HG03095 (cell line): ENCODE results near the gene TMEM178B.

Source experiments
- ATAC-seq: cut with Tn5 transposase; IDR thresholded peaks from one replicate; pipeline ENCODE4 v1.9.1; 2021; ENCODE audit warnings: moderate library complexity; ENCODE audit not compliant: unreplicated experiment

Gene TMEM178B

DNA sequence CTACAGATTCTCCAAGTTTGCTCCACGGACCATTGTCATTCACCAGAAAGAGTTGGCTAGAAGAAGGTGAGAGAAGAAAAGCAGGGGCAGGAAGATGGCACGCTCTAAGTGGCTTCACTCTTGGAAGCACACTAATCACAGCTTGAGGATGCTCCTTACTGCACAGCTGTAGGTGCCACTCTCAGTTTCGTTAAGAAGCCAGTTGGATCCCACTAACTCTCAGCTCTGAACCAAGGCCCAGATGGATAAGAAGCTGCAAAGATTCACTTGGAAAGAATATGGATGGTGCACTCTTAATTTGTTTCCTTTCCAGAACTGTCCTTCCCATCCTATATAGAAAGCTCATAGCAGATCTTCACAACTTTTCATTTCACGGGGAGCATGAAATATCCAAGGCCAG, 382.8 kb downstream of the TMEM178B start:
- no peak for ATAC-seq

DNA sequence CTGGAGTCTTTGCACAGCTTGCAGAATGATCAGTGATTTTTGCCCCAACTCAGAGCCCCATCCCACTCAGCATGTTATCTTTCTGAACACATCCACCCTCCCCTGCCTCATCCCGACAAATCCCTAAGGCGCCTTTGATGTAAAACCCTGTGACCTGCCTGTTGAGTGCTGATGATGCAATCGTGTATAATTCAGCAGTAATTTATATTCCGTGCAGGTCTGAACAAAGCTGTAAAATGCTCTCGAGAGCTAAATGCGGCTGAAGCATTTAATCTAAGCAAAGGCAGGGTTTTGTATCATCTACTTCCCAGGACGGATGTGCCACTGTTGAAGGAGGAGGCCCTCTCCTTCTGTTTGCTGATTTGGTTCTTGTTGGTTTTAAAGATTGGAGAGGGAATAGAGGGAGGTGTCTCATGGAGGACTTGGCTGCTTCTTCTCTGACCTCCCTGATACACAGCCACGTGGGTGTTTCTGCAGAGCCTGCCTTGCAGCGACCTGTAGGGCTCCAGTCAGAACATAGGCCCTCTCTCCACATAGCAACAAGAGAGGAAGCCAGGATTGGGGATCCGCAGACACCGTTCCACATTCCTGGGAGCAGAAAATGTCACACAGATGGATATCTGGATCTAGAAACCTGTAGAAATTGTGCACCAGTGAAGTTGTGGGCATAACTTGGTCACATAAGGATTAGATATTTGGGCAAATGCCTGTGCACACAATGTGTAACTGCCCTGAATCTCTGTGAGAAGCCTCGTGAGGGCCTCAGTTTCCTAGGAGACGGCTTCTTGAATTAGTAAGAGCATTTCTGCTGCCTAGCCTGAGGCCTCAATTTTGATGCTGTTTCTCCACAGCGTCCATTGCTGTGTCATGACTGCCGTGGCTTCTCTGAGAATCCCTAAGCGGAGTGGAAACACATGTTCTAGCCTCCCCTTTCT, 387.2 kb downstream of the TMEM178B start:
- no peak for ATAC-seq

DNA sequence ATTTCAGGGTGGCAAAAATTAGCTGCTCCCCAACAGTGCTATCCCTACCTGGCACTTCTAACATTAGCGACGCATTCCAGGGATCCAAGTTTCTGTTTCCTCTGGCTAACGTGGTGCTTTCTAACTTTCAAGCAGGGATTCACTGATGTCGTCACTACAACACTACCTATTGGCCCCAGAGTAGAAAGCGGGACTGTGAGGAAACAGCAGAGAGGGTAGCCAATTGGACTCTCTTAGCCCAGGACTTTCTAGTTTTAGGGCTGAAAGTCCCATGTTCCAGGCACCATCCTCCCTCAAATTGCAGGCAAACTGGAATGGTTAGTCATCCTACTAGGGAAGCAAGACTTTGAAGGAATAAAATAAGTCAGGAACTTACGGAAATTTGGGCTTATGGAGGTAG, 388.1 kb downstream of the TMEM178B start:
- no peak for ATAC-seq

DNA sequence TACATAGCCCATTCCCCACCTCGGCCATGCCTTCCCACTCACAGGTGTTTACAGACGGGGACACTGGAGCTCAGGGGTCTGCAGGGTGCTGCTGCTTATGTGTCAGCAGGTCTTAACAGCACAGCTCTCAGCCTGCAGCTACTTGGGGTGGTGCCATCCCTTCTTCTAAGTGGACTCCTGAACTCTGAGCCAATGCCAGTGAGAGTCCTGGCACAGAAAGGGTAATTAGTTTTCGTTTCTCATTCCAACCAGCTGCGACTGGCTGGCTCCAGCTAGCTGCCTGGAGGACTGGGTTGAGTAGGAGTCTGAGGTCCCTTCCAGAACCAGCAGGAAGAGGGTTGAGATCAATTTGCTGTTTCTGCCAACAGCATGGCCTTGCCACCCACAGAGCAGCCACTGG, 389.1 kb downstream of the TMEM178B start:
- no peak for ATAC-seq

DNA sequence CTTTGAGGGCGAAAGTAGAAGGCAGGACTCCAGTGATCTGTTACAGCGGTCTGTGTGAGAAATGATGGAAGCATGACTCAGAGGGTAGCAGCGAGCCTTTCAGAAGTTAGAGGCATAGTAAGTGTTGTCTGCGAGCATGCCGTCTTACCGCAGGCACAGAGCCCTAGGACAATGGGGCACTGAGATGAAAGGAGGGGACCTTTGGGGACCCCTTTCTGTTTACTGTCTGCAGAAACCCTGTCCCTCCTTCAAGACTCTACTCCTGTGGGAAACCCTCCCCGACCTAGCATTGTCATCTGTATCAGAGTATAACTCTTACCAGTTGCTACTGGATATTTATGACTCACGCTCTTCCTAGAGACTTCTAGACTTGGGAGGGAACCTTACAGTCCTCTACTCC, 390.1 kb downstream of the TMEM178B start:
- ATAC-seq, result no peak

DNA sequence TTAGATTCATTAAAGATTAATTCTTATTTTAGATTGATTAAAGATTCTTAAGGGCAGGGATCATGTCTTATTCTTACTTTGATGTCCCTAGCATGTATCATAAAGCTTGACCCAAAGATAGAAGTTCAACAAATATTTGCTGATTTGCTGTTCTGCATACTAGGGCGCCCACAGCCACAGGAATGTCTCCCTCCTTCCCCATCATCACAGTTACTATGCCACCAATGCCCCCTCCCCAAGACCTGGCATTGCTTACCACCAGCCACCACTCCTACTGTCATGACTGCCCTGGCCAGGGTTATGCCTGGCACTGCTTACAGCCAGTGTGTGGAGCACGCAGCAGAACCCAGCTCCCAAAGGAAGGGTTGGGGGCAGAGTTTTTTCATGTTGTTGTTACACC, 390.7 kb downstream of the TMEM178B start:
- no peak for ATAC-seq

DNA sequence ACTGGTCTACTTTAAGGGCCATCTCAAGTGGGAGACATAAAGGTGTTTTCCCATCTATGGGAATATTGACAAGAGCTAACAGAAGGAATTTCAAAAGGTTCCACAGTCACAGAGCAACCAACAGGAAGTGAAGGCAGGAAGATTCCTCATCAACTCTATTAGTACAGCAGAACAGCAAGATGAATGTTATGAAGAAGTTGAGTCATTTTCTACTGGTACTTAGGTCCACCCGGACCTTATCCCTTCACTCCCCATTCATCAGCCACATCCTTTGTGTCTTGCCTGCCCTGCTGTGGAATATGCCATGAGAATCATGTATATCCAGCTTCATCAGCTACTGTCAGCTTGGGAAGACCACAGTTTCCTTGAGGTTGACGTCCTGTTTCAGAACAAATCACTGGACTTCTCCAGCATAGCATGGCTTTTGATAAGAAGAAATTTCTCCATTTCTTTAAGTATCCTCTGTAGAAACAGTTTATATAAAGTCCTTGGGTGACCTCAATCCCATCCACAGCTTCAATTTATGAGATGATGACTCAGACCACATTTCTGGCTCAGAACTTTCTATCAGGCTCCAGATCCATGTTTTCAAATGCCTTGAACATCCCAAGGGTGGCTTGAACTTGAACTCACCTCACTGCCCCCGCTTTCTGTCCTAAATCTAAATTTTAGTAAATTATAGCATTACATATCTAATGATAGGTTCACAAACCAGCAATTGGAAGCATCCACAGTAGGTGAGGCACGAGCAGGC, 392.5 kb downstream of the TMEM178B start:
- ATAC-seq, result no peak

DNA sequence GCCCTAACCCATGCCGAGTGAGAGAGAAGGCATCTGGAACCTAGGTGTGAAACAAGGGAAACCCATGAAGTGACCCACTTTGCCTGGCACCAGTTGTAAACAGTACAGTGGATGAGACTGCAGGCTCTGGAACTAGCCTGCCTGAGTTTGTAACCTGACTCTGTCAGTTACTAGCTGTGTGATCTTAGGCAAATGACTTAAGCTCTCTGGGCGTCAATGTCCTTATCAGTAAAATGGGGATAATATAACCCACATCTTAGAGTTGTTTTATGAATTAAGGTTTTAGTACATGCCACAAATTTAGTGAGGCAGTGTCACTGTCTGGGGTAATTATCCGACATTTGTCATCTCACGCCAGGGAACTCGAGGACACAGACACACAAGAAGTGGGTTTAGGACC, 394.5 kb downstream of the TMEM178B start:
- no peak for ATAC-seq

DNA sequence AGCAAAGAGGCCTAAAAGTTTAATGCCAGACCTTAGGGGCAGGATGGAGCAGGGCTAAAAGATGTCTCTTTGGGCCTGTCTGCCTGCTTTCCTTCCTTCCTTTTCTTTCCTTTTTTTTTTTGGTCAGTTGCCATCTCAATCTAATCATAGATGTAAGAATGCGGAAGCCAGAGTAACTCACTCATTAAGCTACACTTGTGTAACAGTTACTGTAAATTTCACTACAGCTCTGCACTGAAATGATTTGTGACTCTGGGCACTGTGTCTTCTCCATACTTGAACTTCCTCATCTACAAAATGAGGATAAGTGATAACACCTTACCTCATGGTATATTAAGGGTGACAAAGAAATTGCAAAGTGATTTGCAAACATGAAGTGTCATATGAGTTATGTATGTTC, 401.8 kb downstream of the TMEM178B start:
- no peak for ATAC-seq

DNA sequence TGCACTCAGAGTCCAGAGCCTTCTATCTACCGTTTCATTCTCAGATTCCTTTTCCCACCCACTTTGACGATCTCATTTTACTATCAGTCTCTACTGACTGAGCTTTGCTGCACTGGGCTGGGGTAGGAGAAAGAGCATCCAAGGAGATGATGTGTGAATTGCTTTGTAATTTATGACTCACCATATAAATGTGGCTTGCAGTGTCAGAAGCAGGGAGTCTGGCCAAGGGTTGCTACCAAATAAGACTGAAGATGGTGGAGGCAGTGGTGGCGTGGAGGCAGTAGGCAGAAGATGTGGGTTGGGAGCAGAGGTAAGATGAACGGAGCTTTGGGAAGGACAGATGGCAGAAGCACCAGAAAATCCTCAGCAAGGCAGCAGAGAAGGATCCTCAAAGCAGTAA, 404.0 kb downstream of the TMEM178B start:
- no peak for ATAC-seq

DNA sequence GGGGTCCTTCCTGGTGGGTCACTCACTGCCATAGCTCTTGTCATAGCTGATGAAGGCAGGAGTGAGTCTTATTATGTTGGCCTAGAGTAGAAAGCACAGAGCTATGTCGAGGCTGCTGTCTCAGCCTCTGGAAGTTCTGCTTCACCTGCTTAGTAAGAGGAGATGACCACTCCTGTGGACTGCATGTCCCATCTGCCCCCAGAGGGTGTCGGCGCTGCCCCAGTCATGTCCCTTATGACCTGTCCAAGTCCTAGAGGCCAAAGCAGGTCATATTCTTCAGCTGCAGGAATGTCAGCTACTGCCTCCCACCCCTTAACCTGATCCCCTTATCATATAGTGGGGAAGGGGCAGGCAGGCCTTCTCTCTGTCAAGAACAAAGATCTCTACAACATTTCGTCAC, 405.0 kb downstream of the TMEM178B start:
- ATAC-seq, result no peak

DNA sequence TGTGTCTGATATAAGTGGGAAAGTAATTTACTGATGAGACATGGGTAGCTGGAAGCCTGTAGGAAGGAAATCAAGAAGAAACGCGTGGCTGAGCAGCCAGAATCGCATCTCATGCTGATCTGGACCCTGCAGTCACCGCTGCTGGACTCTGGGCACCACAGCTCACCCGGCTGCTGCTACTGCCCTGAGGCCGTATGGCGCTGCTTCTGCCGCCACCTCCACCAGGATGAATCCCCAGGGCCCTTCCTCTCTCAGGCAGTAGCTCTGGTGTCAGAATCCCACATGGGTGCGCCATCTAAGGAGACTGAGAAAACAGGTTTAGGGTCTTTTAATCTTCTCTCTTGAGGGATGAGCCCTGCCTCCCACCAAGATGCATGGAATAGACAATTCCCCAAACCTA, 407.1 kb downstream of the TMEM178B start:
- no peak for ATAC-seq

DNA sequence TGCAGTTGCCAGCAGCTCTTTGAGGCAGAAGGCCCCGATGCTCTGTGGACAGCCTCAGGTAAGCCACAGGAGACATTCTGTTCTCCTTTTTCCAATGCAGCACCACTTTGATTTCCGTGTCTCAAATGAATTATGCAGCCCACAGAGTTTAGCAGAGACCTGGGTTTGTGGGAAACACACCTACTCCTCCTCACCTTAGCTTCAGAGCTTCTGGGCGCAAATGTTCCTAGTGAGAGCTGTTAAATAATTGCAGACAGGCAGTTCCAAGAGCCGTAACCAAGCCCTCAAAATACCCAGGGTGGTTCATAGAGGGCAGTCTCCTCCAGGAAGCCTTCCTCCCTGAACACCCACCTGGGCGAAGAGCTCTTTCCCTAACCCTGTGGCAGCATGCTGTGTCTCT, 408.1 kb downstream of the TMEM178B start:
- no peak for ATAC-seq

DNA sequence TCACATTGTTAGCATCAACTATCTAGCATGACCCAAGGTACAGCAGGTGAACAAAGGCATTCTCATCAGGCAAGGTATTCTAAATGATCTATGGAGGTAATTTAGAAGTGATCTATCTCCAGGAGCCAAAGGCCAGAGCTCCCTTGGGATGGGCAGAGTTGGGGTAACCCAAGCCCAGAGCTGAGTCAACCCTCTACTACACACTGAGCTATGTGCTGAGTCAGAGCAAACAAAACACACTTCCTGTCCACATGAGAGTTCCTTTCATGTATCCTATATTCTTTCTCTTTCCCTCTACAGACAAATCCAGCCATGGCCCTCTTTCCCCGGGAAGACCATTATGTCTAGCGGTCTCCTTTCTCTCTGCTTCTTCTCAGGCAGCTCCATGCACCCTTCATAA, 409.2 kb downstream of the TMEM178B start:
- ATAC-seq, result no peak

DNA sequence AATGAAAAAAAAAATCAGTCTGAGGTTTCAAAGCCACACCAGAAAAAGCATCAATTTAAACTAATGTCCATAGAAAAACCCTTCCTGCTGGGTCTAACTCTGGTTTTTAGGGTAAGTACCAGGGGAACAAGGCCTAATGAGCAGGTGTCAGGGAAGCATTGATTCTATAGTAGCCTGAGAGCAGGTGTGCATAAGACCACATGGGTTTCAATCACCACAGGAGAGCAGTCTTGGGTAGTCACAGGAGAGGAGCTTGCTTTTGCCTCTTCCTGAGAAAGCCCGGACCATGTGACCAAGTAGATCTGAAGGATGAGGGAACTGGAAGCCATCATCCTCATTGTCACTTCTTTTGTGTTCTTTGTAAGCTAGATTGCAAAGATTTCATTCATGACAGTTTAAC, 411.0 kb downstream of the TMEM178B start:
- no peak for ATAC-seq

DNA sequence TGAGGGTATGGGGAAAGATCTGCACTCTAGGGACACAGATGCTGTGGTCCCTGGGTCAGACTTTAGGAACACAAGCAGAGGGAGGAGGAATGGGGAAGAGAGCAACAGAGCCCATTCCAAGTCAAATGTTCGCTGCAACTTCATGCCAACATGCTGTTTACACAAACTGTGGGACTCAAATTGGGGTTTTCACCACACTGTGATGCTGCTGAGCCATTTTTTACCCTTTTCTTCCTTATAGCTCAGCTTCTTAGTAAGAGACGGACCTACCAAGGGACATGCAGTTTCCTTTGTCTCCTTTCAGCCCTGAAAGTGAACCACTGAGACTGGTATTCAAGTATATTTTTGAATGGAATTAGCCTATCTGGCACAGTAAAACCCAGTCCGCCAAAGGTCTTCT, 413.1 kb downstream of the TMEM178B start:
- no peak for ATAC-seq

DNA sequence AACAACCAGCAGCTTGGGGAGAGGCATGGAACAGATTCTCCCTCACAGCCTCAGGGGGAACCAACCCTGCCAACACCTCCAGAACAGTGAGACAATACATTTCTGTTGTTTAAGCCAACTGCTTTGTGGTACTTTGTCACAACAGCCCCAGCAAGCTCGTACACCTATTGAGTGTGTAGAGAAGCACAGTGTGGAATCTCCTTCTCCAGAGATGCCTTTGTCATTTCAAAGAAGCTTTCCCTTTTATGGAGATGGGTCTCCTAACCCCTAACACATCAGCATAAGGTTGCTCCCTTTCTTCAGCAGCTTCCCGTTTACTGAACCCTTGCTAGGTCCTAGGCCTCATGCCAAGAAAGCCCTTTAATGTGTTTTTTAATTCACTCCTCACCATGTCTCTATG, 416.6 kb downstream of the TMEM178B start:
- ATAC-seq, result no peak

DNA sequence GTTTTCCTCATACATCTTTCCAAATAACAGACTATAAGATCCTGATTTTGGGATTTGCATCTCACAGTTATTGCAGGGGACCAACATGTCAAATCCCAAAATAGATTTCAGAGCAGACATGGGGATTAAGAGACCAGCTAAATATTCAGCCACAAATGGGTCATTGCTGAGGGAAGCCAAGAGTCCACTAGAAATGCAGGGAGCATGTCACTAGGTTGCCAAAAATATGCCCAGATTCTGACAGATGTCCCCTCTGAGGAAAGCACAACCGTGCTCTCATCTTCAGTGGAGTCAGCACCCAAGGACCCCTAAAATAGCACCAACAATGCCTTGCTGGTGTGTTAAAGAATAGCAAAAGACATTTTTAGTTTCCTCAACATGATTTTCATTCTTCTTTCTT, 421.2 kb downstream of the TMEM178B start:
- ATAC-seq, result no peak

DNA sequence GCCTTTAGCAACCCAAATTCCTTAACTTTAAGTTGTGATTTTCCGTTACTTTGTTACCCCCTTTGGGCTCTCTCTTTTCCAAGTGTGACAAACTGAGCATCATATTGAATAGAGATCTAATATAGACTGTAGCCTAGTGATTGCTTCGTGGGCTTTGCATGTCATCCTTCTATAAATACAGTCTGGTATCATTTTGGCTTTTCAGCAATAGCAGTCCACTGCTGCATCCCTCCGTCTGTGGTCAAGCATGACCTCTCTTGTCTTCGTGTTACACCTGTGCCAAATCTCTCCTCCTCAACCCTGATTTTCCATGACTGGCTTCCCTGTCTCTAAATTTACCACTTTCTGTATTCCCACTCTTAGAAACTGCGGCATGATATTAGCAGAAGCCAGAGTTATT, 423.5 kb downstream of the TMEM178B start:
- no peak for ATAC-seq

DNA sequence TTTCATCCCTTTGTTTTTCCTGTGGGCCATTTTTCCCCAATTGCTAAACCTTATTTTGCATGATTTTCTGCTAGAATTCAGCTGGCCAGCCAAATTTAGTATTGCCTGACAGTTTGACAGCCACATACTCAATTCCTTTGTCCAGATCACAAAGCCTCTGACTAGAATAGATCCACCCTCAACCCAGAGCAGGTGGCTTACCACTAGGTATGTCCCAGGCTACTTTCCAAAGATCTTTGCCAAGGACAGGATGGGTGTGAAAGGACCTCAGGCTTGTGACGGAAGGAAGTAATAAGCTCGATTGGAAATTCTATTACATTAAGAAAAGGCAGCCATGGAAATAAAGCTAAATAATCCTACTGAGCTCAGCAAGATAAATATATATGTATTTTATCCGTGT, 426.7 kb downstream of the TMEM178B start:
- ATAC-seq, result no peak

DNA sequence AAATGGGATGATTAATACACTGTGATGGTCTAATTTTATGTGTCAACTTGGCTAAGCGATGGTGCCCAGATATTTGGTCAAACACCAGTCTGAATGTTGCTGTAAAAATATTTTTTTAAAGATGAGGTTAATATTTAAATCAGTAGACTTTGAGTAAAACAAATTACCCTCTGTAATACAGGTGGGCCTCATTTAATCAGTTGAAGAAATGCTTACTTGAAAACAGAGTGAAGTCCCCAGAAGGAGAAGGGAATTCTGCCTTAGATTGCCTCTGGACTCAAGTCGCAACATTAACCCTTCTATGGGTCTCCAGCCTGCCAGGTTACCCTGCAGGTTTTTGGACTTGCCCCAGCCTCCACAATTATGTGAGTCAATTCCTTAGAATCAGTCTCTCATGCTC, 427.6 kb downstream of the TMEM178B start:
- ATAC-seq, result no peak

DNA sequence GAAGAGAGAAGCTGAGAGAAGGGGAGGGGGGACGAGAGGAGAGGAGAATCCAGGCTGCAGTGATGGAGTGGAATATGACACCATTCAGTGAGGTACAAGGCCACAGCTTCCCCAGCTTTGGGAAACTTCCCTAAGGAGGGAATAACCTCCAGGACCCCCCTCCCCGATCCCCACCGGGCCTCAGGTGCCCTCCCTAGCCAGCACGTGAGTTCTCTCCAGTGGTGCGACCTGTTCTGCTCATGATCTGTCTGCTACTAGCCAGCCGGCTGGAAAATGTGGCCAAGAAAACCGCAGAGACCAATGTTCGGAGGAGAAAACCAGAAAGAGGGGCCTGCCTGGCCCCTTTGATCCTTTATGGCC, 437.4 kb downstream of the TMEM178B start:
- ATAC-seq, result no peak
